GM03348 (cell line): Measurements from ENCODE around the gene KRTDAP.

Source experiments
- DNase-seq: peaks from one replicate; pipeline ENCODE4 v3.0.0; 2012; ENCODE audit warnings: low spot score

Gene KRTDAP

GRCh38 chr19:35454663-35455062 is 35.6 kb downstream of the KRTDAP start:
- DNase-seq = no peak

GRCh38 chr19:35451338-35452096 is 38.7 kb downstream of the KRTDAP start:
- DNase-seq = no peak

- DNase-seq = no peak
Observed at GRCh38 chr19:35449359-35450043, 40.8 kb downstream of the KRTDAP start.

GRCh38 chr19:35447606-35448469 is 42.4 kb downstream of the KRTDAP start, which contains the start of gene FFAR2:
Gene FFAR2, plus strand, starts transcription at chr19:35448257. Its CDS starts 1,458 bp downstream, at chr19:35449715.
- DNase-seq = no peak

GRCh38 chr19:35445826-35446593 is 44.3 kb downstream of the KRTDAP start:
- no peak for DNase-seq

- DNase-seq = no peak
Observed at GRCh38 chr19:35444735-35445134, 45.5 kb downstream of the KRTDAP start.

- DNase-seq = no peak
Observed at GRCh38 chr19:35442091-35442490, 48.2 kb downstream of the KRTDAP start.

GRCh38 chr19:35439921-35440320 is 50.3 kb downstream of the KRTDAP start:
- DNase-seq = no peak

- no peak for DNase-seq
Observed at GRCh38 chr19:35438527-35438926, 51.7 kb downstream of the KRTDAP start.

GRCh38 chr19:35438096-35438495 is 52.2 kb downstream of the KRTDAP start:
- DNase-seq = no peak

GRCh38 chr19:35437406-35437951 is 52.8 kb downstream of the KRTDAP start:
- DNase-seq = no peak
